HG03060 (cell line): Measurements from ENCODE around the gene TMEM203.

Experiments
- ATAC-seq: cut with Tn5 transposase; IDR thresholded peaks from one replicate; pipeline ENCODE4 v1.9.1; 2021; ENCODE audit warnings: low read depth, moderate number of reproducible peaks; ENCODE audit not compliant: unreplicated experiment

TMEM203 gene

DNA sequence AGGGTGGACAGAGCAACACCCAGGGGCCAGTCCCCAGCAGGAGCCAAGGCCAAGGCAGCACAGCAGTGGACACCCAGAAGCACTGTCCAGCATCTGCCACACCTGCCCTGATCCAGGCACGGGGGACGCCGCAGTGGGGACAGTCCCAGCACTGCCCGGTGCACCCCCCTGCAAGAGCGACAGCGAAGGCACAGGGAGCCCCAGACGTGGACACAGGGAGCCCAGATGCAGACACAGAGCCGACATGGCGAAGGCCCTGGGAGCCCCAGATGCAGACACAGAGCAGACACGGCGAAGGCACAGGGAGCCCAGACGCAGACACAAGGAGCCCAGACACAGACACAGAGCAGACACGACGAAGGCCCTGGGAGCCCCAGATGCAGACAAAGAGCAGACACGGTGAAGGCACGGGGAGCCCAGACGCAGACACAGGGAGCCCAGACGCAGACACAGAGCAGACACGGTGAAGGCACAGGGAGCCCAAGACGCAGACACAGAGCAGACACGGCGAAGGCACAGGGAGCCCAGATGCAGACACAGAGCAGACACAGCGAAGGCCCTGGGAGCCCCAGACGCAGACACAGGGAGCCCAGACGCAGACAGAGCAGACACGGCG is 21.4 kb downstream of the TMEM203 start:
- no peak for ATAC-seq

DNA sequence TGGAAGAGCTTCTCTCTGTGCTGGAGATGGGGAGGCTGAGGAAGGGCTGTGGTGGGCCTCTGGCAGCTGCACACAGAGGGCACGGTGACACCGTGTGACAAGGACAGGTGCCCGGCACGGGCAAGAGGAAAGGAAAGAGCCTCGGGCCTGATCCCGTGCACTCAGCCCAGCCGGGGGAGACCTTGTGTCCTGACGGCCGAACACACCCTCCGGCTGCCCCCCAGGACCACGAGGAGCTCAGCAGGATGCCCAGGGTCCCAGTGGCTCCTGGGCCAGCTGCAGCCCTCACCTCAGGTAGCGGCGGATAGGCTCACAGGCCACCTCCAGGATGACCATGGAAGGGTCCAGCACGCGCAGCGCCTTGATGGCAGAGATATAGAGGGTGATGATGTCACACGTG is 22.6 kb downstream of the TMEM203 start:
- no peak for ATAC-seq

DNA sequence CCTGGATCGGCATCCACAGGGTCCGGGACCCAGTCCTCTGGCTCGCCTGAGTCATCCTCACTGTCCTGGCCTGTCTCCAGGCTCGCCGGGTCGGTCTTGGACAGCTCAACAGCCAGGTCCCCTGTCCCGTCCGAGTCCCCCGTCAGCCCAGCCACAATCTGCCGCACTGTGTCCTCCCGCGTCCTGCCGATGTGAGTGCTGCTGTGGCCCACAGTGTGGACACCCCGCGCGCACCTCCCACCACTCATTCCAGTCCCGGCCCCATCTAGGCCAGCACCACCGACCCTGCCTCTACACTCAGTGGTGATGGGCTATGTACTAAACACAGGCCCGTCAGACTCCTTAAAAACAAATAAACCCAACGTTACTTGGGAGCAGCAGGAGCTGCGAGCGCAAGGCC is 23.8 kb downstream of the TMEM203 start:
- ATAC-seq: no peak

DNA sequence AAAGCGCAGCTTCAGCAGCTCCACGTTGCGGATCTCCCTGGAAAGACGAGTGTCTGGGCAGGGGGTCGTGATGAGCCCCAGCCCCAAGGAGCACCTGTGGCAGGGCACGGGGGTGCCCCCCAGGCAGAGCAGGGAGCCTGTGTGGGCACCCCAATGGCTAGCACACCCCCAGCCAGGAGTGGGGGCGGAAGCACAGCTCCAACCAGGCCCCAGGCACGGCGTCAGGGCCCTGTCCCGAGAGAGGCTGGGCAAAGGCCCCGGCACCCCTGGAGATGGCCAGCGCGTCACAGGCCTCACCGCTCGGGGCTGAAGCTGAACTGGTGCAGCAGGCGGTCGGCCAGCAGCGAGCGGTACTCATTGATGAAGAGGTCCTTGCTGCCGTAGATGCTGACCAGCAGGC is 25.0 kb downstream of the TMEM203 start:
- ATAC-seq: no peak

DNA sequence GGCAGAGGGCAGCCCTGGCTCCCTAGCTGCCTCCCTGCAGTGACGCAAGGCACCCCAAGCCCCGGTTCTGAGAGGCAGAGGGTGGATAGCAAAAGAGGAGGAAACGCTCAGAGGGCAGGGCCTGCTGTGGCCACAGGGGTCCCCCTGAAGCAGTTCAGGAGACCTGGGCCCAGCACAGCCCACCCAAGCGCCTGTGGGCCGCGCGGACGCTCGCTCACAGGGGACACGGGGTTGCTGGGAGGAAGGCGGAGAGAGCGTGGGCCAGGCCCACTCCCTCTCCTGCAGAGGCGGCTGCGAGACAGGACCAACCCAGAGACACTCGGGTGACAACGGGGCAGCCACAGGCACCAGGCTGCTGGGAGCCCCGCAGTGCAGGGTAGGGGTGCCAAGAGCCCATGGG is 25.7 kb downstream of the TMEM203 start:
- ATAC-seq: no peak

DNA sequence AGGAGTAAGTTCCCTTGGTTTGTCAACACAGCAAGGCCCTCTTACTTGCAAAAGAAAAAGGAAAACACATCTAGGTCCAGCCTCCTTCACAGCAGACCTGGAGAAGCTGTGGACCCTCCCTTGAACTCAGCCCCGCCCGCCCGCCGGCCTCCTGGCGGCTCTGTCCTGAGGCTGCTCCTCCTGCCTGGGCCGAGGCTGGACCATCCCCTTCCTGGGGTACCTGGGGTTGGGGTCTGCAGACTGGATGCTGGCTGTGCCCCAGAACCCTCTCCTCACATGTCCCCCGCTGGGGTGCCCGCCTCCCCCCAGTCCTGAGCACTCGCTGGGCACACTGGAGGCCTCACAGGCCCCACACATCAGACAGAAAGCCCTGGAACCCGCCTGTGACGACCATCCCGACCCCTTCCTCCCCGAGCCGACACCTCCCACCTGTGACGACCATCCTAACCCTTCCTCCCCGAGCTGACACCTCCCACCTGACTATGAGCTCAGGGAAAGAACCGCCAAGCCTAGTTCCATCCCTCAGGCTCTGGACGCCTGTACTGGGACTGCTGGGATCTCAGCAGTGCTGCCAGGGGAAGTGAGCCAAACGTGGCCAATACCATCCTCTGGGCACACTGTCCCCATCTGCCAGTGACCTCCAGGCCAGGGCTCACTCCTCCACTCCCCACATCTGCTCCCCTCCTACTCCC is 26.4 kb downstream of the TMEM203 start:
- ATAC-seq: no peak

DNA sequence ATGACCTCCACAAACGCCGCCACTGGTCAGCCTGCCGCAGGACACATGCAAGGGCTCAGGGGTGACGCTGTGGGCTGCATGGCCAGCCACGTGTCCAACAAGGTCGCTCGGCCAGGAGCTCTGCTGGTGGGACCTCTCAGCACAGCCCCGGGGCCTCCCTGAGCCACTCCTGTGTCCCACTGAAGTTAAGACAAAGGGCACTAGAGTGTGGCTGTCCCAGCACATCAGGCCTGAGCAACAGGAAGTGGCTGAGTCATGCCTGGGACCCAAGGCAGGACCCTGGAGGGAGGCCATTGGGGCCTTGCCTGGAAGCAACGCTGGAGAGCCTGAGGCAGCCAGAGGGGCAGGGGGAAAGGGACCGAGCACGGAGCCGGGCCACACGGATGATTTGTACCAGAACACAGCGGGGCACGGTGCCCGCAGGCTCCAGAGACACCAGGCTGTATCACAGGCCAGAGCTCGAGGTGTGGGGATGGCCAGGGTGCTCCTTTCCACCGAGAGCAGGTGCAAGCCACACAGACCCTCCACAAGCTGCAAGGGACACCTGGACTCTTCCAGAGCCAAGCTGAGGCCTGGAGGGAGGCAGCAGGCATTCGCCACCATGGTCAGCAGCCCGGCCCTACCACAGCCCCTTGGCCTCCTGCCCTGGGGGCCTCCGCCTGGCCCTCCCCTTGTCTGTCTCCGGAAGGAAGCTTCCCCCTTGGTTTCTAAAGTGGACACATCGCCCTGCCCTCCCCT is 27.1 kb downstream of the TMEM203 start:
- no peak for ATAC-seq

DNA sequence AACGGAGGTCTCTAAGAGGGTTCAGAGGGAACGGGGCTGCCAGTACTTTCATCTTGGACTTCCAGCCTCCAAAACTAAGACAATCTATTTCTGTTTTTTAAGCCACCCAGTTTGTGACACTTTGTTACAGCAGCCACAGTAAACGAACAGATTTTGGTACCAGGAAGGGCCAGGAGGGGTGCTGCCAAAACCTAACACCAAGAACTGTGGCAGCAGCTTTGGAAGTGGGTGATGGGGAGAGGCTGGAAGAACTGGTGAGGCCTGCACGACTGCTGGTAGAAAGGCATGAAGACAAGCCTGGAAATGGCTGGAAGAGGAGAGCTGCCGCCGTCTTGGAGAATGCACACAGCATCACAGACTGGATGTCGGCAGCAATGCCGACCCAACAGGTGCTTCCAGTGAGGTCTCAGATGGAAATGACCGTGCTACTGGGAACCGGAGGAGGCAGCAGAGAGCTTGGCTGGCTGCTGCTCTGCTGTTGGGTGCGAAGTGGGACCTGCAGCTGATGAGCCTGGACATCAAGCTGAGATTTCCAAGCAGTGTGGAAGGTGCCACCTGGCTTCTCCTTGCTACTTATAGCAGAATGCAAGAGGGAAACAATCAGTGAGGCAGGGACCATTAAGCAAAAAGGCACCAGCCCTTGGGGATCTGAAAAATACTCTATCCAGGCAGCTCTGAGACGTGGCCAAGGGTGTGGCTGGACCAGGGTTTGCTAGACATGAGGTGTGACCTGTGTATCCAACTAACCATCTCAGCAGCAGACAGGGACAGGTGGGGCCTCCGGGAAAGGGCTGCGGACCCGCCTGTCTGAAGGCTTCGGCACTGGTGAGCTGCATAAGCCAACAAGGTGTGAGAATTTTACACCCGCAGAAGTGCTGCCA is 28.9 kb downstream of the TMEM203 start:
- ATAC-seq: no peak

DNA sequence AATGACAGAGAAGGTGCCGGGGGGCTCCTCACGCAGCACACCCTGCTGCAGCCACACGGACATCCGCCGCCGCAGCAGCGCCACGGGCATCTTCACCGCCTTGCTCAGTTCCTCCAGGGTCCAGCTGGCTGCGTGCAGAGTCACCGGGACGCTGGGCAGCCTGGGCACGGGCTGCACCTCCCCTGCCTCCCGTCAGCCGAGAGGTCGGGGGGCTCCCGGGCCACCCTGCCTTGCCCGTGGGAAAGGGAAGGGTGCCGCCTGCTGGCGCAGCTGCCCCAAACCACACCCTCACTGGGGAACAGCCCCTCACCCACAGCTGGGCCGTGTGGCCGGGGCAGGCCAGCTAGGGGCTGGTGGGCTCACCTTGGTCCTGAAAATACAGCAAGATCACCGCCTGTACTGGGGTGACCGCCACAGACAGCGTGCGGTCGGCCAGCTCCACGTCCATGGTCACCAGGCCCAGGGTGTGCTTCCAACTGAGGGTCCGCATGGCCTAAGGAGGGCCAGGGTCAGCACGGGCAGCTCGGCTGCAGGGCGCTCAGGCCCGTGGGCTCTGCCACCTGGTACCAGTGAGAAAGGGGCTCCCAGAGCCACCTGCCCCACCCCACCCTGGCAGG is 30.0 kb downstream of the TMEM203 start:
- no peak for ATAC-seq

DNA sequence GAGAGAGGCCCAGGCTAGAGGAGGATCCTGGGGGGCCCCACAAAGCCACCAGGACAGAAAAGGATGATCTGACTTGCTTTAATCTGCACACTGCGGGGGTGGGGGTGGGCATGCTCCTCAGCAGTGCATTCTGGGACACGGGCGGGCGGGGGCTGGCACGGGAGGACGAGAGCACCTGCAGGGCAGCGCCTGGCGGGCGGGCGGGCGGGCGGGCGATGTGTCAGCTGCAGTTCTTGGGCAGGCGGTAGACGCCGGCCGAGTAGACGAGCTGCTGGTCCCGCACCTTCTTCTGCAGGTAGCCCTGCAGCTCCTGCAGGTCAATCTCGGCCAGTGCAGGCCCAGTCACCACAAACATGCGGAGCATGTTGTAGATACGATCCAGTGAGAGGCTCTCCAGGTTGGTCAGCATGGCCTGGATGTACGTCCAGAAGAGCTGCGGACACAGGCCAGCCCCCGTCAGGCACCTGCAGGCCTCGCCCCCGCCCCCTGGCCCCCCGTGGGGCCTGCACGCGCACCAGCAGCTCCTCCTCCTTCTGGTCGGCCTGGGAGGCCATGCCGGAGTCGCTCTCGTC is 30.6 kb downstream of the TMEM203 start:
- no peak for ATAC-seq

DNA sequence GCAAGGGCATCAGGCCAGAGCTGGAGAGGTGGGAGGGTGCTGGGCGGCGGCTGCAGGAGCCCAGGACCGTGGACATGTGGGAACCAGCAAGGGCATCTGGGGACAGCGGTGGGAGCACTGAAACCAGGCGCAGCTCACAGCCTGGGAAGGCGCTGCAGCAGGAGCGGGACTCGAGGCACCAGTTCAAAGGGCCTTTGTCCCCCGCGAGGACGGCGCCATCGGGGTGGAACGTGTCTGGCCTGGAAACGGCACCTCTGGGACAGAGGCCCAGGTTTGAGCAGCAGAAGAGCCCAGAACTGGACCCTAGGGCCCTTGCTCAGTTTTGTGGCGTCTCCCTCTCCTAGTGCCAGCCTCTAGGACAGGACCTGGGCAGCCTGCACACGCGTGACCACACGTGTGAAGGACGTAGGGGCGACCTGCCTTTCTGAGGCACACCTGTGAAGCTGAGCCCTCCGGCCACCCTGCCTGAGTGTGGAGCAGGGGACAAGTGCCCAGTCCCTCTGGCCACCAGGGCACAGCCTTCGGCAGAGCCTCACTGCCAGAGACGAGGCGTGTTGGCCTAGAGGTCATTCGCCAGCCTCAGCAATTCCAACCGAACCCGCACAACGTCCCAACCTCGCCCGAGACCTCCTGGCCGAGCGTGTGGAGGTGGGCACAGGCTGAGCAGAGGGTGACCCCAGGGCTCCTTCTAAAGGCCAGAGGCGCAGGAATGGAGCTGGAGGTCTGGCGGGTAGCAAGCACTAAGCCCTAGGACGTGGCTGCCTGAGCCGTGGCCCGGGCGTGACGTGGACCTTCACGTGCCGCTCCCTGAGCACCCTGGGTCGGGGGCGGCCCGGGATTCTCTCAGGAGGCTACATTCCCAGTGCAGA is 31.4 kb downstream of the TMEM203 start:
- ATAC-seq: no peak

DNA sequence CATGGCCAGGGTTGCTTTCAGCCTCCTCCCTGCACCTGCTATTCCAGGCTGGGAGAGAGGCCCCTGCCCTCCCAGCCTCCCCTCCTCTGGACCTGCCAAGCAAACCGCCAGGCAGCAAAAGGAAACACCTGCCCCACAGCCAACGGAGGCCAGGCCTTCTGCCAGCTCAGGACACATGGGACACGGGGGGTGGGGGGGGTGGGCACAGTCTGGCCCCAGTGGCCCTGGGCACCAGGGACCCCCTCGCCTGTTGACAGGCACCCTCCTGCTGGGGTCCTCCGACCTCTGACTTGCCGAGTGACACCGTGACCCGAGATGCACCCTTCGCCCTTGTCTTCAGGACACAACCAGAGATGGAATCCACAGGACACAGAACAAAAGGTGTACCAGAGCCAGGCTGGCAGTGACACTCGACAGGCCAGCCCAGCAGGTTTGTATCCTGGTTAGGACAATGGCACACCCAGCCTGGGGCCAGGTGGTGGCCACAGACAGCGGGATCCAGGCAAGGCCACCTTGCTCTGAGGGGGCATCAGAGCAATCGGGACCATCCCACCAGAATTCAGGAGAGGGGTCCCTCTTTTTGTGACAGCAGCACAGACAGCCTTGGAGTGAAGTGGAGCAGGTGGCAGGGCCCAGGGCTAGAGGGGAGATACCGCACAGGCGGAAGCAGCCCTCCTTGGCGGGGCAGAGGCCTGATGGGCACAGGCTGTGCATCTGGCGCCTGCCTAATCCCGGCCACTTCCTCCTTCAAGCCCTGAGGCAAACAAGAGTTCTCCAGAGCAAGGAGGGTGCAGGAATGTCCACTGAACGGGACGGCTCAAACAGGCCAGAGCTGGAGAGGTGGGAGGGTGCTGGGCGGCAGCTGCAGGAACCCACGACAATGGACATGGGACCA is 32.3 kb downstream of the TMEM203 start:
- ATAC-seq: no peak

DNA sequence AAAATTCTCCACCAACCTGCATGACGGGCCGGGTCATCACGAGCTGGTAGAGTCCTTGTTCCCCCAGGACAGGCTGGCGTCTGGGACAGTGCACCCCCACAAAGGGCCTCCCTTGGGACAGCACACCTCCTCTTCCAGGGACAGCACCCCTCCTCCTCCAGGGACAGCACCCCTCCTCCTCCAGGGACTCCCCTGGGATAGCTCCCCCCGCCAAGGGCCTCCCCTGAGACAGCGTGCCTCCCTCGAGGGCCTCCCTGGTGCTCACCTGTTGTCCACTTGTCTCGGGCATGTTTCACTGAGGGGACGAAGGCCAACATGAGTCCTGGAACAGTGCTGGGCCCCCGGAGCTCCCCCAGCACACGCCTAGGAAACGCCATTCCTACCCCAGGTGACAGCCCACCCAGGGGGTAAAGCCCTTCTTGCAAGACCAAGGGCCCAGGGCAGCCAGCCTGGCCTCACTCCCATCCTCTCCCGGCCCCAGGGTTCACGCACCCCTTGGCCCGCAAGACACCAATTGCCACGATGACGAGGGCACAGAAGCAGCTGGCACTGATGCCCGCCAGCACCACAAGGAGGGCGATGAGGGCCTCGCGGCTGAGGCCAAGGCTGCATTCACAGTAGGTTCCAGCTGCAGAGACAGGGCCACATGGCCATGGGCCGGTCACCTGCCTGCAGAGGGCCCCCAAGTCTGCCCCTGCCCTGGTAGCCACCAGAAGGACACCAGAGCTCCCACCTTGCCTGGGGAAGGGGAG is 34.1 kb downstream of the TMEM203 start:
- no peak for ATAC-seq

DNA sequence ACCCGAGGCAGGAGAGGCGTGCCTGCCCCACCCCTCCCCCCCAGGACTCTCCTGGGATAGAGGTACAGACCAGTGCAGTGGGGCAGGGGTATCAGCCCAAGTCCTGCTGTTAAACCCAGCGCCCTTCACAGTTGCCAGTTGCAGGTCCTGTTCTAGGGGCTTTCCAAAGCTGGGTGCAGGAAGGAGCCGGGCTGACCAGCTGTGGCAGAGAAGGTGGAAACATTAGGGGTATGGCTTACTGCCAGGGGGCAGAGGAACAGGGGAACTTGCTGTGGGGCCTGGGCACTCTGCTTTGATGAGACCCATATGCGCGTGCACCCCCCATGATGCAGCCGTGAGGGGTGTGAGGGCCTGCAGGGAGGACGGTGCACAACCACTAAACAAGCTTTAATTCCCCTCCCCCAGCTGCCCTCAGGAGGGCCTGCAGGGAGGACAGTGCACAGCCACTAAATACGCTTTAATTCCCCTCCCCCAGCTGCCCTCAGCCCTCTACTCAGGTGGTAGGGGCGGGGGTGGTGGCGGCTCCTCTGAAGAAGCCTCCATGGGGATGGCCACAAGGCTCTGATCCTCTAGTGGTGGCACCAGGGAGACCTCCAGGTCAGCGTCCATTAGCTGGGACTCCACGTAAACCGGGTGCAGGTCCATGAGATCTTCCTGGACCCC is 34.8 kb downstream of the TMEM203 start:
- ATAC-seq: no peak

DNA sequence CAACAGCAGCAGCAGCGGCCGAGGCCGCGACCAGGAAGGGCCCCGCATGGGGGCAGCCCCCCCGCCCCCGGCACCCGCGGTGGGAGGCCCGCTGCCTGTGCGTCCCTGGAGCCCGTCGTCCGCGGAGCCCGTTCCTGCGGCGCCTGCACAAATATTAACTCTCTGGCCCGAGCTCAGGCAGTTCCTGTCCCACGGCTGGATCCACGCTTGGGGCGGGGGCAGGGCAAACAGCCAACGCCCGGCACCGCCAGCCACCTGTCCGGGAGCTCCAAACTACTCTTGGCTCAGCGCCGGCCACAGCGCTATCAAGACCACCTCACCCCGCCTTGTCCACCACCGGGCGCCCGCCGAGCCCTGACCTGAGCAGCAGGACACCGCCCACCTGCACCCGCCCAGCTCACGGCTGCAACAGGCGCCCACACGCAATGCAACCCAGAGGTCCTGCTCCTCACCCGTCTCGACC is 35.5 kb downstream of the TMEM203 start, which contains the start of gene LRRC26:
Gene LRRC26 (minus strand): TSS at position 156 of the 463 bp plus-strand sequence. CDS start 108 bp downstream, at position 48.
- no peak for ATAC-seq

DNA sequence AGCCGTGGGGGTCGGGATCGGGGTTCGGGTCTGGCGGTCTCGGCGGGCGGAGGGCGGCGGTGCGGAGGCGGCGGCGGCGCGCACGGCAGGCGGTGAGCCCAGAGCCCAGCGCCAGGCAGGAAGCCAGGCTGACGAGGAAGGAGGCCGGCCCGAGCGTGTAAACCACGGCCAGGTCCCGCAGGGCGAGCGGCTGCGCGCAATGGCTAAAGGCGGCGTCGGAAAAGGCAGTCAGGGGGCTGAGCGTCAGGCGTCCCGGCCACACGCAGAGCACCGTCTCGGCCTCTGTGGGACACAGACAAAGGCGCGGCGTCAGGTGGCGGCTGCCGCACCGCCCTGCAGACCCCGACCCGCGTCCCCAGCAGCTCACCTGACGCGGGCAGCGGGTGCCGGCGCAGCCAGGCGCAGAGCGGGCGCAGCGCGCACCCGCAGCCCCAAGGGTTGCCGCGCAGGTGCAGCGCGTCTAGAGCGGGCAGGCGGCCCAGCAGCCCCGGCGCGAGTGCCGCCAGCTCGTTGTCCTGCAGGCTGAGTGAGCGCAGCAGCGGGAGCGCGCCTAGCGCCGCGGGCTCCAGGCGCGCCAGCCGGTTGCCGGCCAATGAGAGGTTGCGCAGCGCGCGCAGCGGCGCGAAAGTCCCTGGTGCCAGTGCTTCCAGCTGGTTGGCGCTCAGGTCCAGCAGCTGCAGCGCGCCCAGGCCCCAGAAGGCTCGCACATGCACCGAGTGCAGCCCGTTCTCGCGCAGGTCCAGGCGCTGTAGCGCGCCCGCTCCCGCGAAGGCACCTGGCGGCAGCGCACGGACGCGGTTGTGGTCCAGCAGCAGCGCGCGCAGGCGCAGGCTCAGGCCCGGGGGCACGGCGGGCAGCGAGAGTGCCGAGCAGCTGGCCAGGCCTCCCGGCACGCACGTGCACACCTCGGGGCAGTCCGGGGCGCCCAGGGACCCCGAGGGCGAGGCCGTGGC is 36.3 kb downstream of the TMEM203 start:
- no peak for ATAC-seq
